Adipose tissue (tissue), 3 donors: ENCODE data around the gene ZNF260. TPM values are rescaled to one million over a fixed set of nuclear protein-coding genes. Genes with fewer than 3 reads are reported as not detected.

Source experiments
- H3K27ac ChIP-seq: one replicate; pipeline ENCODE4 v1.5.1; 2013; ENCODE audit warnings: low read depth, low read length
- WGBS, 3 donors: extraction: QIAGEN DNeasy Blood & Tissue Kit; methylation state at CpG; one replicate each; pipeline ENCODE4 v1.1.7; 2013; 5-methylcytosine and 5-hydroxymethylcytosine counted together
- polyA plus RNA-seq, 3 donors: library from polyadenylated mRNA; stranded (reverse); fragments of 200-250 nt; gene quantifications; one replicate each; pipeline ENCODE4 v1.2.3, GENCODE V29; 2013
- donor health status: healthy with polysubstance abuse.
- donor health status: Bipolar disorder and iron deficiency.
- donor health status: healthy.

The ZNF260 gene
- 1 to 10 TPM; 2.0 to 3.8 (median 2.4) TPM for polyA plus RNA-seq

DNA sequence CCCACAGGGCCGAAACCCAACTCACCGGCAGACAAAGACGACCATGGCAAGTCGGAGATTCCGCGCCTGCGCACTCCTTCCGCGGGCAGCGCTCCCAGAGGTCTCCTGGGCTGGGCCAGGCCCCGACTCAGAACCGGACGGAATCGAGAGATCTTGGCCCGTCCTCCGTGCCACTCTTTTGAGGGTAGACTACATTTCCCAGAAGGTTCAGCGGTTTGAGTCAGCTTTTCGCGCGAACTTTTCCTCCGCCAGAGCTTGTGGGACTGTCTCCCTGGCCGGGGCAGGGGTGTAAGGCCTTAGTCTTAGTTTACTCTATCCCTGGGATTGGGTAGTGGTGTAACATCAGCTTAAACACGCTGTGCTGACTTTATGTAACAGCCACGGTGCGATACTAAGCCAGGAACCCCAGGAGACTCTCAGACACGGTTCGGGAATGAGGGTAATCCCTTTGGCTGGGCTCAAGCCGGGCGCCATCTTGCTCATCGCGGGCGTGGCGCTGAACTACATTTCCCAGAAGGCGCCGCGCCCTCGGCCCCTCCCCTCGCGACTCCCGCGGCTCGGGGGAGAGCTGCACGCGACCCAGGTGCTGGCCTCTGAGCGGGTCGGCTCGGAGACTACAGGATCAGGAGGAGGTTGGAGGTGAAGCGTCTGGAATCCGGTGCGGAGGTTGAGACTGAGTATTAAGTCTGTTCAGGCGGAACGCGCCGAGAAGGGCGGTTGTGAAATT, at the start of gene ZNF260:
Gene ZNF260 (minus strand): TSS at position 78 of the 727 bp plus-strand sequence. CDS start 13,033 bp downstream, outside the sequence.
- 0% methylated on average over 55 of the region's 55 CpGs for WGBS, 3 donors
- H3K27ac ChIP-seq: peak within 1 kb of the TSS; percentile 30

DNA sequence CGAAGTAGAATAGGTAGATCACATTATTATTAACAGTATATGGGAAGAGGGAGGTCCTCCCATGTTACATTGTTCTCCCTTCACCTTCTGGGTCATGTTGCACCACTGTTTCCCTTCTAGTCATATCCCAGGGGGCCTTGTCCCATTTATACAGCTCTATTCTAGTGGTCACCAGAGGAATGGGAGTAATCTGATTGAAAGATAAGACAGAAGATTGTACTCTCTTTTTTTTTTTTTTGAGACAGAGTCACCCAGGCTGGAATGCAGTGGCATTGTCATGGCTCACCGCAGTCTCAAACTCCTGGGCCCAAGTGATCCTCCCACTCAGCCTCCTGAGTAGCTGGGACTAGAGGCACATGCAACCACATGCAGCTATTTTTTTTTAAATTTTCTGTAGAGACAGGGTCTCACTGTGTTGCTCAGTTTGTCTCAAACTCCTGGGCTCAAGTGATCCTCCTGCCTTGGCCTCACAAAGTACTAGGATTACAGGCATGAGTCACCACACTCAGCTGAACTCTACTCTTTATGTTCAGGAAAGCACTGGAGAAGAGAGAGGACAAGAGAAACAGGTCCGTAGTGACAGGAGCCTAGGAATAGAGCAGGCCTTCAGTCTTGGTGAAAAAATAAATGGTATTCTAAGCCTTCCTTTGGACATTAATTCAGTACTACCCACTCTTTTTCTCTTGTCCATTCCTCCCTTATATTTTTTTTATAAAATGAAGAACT, 49.4 kb upstream of the ZNF260 start:
- WGBS, 3 donors: 93 to 98% (median 96%) methylated on average over 3 of the region's 3 CpGs

DNA sequence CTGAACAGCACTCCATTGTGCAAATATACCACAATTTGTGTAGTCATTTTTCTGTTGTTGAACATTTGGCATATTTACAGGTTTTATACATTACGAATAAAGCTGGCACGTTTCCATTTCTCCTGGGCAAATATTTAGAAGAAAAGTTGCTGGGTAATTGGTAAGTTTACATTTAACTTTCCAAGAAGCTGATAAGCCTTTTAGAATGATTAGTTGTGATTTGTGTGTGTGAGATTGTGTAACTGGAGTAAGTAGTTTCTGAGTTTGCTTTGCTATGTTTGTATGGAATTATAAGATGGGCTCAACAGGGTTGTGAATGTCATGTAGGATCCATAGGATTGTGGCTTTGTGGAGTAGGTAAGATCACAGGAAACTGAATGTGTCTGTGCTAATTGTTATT, 46.7 kb upstream of the ZNF260 start:
- 19 to 84% (median 69%) methylated on average over 2 of the region's 2 CpGs for WGBS, 3 donors
- H3K27ac ChIP-seq: no peak overlapping the region

More for the DNA sequence above, 49.4 kb upstream of the ZNF260 start:
- no peak overlapping the region for H3K27ac ChIP-seq

DNA sequence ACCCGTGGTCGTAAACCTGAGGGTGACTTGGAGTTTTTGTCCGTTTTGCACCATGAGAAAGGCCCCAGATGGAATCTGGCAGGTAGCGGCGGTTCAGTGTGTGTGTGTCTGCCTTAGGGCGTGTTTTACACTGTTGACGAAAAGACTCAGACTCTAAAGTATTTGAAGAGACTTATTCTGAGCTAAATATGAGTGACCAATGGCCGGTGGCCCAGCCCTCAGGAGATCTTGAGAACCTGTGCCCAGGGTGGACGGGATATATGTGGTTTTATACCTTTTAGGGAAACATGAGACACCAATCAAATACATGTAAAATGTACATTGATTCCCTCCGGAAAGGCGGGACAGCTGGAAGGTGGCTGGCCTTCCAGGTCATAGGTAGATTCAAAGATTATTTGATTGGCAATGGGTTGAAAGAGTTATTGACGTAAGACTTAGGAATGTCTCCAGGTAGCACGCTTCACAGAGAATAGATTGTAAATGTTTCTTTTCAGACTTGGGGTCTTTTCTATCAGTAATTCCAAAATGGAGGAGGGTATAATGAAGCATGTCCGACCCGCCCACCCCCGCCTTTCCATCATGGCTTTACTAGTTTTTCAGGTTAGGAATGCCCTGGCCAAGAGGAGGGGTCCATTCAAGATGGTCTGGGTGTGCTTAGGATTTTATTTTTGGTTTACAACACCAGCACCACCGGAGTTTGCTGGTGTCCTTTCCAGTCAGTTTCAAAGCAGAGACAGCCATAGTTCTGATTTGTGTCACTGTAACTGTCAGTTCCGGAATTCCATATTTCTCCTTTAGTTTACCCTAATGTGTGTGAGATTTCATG, 46.0 kb upstream of the ZNF260 start:
- H3K27ac ChIP-seq: no peak overlapping the region
- 13 to 34% (median 30%) methylated on average over 18 of the region's 18 CpGs for WGBS, 3 donors

DNA sequence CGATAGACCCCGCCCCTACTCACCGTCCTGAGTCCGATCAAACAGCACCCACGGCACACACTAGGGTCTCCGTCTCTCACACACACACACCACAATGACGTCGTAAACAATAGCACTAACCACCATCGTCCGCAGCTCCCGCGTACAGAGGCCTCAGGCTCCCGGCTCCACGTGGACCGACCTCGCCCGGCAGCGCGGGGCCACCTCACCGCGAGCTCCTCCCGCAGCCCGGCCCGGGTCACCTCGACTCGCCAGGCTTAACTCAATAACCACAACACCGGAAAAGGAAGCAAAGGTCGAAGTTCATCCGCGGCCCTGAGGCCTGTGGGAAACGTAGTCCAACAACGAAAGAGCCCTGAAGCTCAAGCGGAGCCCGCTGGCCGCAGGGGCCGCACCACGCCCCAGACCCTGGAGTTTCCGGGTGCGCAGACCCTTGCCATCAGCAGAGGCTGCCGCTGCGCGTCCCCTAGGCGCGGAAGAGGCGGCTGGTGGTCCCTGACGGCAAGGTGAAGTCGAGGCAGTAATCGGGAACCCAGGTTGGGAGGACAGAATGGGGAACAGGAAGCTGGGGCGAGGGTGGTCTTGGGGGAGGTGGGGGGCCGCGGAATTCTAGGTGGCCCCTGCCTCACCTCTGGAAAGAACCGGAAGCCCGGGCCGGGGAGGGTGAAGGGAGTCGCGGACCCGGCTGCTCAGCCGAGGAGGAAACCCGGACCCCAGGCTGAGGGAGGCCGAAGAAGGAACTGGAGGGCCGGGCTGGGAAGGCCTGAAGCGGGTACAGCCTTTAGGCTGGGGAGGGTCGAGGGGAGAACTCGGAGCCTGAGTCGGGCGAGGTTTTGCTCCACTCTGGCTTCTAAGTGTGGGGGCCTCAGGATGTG, 45.2 kb upstream of the ZNF260 start, which contains the start of gene ZNF529:
Gene ZNF529 (minus strand): TSS at position 273 of the 875 bp plus-strand sequence. CDS start 946 bp downstream, outside the sequence.
- H3K27ac ChIP-seq: no peak within 1 kb of the TSS
- 0 to 1% (median 1%) methylated on average over 64 to 66 of the region's 66 CpGs for WGBS, 3 donors

DNA sequence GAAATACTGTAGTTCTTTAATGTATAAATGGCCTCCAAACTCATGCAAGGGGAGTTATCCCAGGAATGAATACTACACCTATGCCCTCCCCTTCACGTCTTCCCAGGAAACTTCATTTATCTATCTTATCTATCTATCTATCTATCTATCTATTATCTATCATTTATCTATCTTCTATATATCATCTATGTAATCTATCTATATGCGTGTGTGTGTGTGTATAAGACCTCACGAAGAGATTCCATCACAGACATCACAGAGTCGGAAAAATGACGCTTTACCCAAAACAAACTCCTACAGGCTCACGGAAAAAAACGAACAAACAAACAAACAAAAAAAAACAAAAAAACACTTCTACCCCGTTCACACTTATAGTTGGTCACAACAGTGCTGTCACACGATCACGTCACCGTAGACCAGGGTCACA, 44.5 kb upstream of the ZNF260 start:
- 1 to 2% (median 2%) methylated on average over 11 of the region's 11 CpGs for WGBS, 3 donors
- no peak overlapping the region for H3K27ac ChIP-seq

DNA sequence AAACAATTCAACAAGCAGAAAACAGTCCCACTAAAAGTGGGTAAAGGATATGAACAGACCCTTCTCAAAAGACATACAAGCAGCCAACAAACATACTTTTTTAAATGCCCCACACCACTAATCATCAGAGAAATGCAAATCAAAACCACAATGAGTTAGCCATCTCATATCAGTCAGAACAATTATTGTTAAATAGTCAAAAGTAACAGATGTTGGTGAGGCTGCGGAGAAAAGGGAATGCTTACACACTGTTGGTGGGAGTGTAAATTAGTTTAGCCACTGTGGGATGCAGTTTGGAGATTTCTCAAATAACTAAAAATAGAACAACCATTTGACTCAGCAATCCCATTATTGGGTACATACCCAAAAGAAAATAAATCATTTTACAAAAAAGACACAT, 36.3 kb upstream of the ZNF260 start:
- WGBS, 3 donors: 91 to 100% (median 100%) methylated on average over 1 of the region's 1 CpG
- no peak overlapping the region for H3K27ac ChIP-seq

DNA sequence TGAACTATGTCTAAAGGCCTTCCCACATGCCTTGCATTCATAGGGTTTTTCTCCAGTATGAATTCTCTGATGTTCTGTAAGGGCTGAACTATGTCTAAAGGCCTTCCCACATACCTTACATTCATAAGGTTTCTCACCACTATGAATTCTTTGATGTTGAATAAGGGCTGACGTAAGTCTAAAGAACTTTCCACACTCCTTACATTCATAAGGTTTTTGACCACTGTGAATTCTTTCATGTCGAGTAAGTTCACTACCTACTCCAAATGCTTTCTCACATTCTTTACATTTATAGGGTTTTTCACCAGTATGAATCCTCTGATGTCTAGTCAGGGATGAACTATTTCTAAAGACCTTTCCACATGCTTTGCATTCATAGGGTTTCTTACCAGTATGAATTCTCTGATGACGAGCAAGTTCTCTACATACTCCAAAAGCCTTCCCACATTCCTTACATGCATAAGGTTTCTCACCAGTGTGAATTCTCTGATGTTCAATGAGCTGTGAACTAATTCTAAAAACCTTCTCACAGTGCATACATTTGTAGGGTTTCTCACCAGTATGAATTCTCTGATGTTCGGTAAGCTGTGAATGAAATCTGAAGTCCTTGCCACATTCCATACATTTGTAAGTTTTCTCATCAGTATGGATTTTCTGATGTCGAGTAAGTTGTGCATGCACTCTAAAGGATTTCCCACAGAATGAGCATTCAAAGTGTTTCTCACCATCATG, 19.1 kb upstream of the ZNF260 start:
- H3K27ac ChIP-seq: no peak overlapping the region
- WGBS, 3 donors: 96 to 98% (median 96%) methylated on average over 5 of the region's 5 CpGs

DNA sequence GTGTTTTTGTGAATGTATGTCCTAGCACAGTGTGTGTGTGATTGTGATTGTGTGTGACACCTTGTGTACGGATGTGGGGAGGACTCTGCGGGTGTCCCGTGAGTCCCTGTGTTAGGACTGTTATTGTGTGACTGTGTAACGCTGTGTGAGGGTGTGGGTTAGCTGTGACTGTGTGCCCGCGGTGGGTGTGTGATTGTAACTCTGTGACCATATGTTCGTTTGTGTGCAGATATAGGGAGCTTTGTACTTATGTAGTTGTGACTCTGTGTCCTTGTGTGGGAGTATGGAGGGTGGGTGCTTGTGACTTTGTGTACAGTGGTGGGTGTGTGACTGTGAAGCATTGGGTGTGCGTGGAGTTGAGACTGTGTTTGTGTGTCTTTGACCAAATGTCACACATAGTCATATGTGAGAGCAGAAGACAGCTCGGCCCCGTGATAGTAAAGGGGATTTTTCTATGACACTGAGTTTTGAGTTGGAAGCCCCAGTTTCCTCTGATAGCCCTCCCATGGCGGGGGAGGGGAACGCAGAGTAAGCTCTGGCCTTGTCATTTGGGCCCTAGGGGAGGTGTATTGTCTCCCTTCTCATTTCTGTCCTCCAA, 949 bp upstream of the ZNF260 start:
- H3K27ac ChIP-seq: no peak overlapping the region
- WGBS, 3 donors: 6 to 13% (median 13%) methylated on average over 12 of the region's 12 CpGs

DNA sequence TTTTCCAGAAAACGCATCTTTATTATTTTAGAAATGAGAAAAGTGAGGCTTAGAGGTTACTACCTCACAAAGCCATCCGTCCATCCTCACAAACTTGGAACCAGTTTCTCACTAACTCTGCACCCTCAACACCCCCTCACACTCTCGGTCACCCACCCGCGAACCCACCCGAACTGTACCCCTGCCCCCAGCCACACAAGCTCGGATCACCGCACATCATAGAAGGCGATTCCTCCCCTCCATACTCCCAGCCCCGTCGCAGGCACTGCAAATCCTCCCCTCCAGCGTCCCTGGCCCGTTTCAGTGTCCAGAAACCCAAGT, 238 bp downstream of the ZNF260 start:
- 0 to 1% (median 0%) methylated on average over 13 of the region's 13 CpGs for WGBS, 3 donors
- H3K27ac ChIP-seq: peak overlapping the region; percentile 30

DNA sequence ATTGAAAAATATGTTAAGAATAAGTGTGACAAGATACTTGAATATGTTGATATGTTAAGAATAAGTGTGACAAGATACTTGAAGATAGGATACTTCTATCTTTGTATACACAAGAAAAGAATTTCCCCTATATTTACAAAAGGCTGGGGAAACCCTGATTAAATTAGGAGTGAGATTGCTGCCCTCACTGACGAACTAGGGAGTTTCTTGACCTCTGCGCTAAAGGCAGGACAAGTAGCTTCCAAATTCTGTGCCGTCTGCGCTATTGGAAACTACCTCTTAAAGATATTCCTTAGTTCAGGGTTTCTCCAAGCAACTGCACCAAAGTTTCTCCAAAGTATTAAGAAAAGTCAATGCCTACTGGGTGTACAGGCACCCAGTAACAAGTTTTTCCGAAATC, 730 bp downstream of the ZNF260 start:
- WGBS, 3 donors: 7 to 16% (median 13%) methylated on average over 5 of the region's 5 CpGs
- no peak overlapping the region for H3K27ac ChIP-seq

DNA sequence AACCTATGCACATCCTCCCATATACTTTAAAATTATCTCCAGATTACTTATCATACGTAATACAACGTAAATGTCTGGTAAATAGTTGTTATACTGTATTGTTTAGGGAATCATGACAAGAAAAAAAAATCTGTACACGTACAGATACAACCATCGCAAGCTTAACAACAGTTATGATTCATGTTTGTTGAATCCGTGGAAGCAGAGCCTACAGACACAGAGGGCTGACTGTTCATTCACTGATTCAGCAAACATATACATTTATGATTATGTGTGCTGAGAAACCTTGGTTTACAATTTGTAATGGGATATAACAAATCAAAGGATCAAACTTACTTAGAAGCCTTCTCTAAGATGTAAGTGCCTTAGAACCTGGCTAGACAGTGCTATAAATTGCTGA, 1.5 kb downstream of the ZNF260 start:
- WGBS, 3 donors: 76 to 83% (median 79%) methylated on average over 5 of the region's 5 CpGs
- no peak overlapping the region for H3K27ac ChIP-seq

DNA sequence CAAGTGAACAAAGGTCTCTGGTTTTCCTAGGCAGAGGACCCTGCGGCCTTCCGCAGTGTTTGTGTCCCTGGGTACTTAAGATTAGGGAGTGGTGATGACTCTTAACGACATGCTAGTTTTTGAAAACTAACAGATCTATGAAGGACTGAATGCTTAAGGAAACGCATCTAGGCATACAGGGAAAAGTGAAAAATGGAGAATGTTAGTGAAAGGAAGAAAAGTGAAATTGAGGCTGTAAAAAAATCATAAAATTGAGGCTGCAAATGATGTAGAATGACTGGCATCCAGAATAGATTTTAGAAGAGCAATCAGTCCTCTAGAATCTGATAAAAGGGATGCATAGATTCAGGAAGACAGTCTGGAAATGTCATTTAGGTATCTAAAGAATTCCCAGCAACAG, 3.5 kb downstream of the ZNF260 start:
- H3K27ac ChIP-seq: no peak overlapping the region
- WGBS, 3 donors: 90 to 96% (median 95%) methylated on average over 4 of the region's 4 CpGs

DNA sequence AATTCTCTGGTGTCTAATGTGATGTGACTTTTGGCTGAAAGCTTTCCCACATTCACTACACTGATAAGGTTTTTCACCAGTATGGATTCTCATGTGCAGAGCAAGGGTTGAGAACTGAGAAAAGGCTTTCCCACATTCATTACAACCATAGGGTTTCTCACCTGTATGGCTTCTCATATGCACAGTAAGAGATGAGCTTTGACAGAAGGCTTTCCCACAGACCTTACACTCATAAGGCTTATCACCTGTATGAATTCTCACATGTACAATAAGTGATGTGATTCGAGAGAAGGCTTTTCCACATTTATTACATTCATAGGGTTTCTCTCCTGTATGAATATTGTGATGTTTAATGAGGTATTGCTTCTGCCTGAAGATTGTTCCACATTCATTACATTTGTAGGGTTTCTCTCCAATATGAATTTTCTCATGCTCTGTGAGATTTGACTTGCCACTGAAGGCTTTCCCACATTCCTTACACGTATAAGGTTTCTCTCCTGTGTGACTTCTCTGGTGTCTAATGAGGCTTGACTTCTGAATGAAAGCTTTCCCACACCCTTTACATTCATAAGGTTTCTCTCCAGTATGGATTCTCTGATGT, 14.0 kb downstream of the ZNF260 start:
- H3K27ac ChIP-seq: no peak overlapping the region
- WGBS, 3 donors: 94 to 98% (median 97%) methylated on average over 2 of the region's 2 CpGs

DNA sequence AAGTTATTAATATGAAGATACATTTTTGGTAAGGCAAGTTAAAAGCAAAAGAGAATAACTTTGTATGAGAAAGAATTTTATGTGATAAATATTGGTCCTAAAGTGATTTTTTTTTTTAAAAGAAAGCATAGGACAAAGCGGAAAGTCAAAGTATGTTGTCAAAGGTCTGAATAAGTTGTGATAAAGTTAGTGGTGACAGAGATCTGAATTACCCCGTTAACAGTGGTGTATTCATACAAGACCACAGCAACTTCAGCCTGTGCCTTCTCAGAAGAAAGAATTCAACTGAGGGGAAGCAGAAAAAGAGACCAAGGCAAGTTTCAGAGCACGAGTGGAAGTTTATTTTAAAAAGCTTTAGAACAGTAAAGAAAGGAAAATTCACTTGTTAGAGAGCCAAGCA, 19.7 kb downstream of the ZNF260 start:
- WGBS, 3 donors: 87 to 91% (median 90%) methylated on average over 3 of the region's 3 CpGs
- no peak overlapping the region for H3K27ac ChIP-seq

DNA sequence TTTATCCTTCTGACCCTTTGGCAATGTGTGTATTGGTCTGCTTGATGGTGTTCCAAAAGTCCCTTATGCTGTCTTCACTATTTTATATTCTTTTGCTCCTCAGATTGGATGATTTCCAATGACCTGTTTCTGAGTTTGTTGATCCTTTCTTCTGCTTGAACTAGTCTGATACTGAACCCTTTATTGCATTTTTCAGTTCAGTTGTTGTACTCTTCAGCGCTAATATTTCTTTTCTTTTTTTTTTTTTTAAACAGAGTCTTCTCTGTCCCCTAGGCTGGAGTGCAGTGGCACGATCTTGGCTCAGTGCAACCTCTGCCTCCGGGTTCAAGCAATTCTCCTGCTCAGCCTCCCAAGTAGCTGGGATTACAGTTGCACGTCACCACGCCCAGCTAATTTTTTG, 26.1 kb downstream of the ZNF260 start:
- no peak overlapping the region for H3K27ac ChIP-seq
- WGBS, 3 donors: 90 to 91% (median 91%) methylated on average over 5 of the region's 5 CpGs

DNA sequence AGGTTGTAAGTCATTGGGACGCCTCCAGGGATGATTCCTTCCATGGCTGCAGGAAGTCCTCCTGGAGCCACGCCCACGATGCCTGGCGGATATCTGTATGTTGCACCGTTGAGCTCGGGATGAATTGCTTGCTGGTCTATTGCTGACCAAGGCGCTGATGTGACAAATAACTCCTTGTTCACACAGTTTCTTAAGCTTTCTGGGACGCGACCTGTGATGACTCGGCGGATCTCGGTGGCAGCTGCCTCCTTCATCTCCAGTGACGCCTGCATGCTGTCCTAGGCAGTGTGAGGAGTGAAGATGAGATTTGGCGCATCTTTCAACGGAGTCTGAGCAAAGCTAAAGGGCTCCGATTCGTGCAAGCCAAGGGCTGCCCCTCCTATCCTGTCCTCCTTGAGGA, 31.1 kb downstream of the ZNF260 start:
- H3K27ac ChIP-seq: no peak overlapping the region
- WGBS, 3 donors: 87 to 92% (median 89%) methylated on average over 17 of the region's 17 CpGs
